Measurements from ENCODE around the gene SLC38A8.

Gene SLC38A8

DNA sequence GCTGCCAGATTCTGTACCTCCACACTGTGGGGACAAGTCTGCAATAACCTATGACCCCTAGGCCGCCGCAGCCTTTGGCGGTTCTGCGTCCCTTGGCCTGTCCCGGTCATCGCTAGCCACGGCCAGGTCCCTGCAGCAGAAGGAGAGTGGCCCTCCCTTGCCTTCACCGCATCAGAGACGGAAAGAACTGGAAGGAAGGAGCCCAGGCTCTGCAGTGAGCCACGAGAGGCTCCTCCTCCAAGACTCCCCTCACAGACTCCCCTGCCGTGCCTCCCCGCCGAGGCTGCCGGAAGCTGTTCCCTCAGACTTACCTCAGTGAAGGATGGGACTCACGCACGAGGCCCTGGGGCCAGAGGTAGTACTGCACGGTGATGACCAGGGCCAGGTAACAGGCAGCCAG lies 11.0 kb downstream of the SLC38A8 start:
- Histone ChIP-seq H3K4me1 (ENCODE audit: low read depth, poor library complexity, severe bottlenecking) (no peaks in the 10 kb centered on the region), H4K20me1 (ENCODE audit: insufficient read depth) (no peaks in the 10 kb centered on the region), H3K9ac (no peak overlapping the region), H3K27me3 (ENCODE audit: insufficient read depth, low read depth) (peaks cover 70% of the 10 kb centered on the region), H3K4me3 (IDR thresholded peaks at IDR 0.05; ENCODE audit: insufficient read depth, low read depth, low read length) (no peak overlapping the region), H3K79me2 (ENCODE audit: insufficient read depth, low read depth) (no peaks in the 10 kb centered on the region), H3K4me2 (no peak overlapping the region), H3K27ac (no peak overlapping the region), H3K36me3 (ENCODE audit: insufficient read depth) (no peaks in the 10 kb centered on the region), H2AFZ (ENCODE audit: low read depth) (no peak overlapping the region)
- no peak for TF ChIP-seq CTCF (conservative IDR thresholded peaks at IDR 0.05; ENCODE audit: low read depth, low read length)

DNA sequence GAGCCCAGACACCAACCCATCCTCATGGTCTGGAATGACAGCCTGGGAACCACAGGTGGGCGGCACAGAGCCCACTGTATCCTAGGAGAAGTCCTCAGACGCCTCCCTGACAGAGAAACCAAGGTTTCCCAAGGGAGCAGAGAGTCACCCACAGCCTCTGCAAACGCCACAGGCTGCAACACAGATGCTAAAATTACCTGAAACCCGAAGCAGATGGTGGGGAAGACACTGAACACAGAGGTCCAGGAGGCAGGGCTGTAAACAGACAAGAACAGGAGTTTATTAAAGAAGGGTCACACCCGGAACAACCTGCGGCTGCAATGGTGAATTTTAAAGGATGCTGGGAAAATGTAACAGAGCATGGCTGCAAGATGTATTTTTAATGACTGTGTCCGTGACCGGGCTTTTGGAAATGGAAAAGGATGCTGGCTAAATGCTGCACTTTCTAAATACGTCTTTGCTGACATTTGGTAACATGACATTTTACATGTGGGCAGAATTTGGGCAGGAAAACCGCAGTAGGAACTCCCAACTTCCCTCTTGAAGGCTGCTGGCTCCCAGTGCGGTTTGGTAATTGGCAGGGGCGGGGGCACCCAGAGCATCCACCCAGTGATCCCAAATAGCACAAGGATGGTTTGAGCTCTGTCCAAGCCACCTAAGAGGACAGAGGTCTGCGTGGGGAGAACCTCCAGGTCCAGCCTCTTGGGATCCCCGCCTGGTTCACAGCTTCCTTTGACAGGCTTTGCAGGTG lies 13.1 kb downstream of the SLC38A8 start:
- Histone ChIP-seq H3K4me1 (ENCODE audit: low read depth, poor library complexity, severe bottlenecking) (no peaks in the 10 kb centered on the region), H3K27me3 (ENCODE audit: insufficient read depth, low read depth) (peaks cover 74% of the 10 kb centered on the region), H4K20me1 (ENCODE audit: insufficient read depth) (no peaks in the 10 kb centered on the region), H3K27ac (no peak overlapping the region), H3K4me2 (no peak overlapping the region), H3K9ac (no peak overlapping the region), H3K36me3 (ENCODE audit: insufficient read depth) (no peaks in the 10 kb centered on the region), H2AFZ (ENCODE audit: low read depth) (no peak overlapping the region), H3K4me3 (IDR thresholded peaks at IDR 0.05; ENCODE audit: insufficient read depth, low read depth, low read length) (no peak overlapping the region), H3K79me2 (ENCODE audit: insufficient read depth, low read depth) (no peaks in the 10 kb centered on the region)
- no peak for TF ChIP-seq CTCF (conservative IDR thresholded peaks at IDR 0.05; ENCODE audit: low read depth, low read length)

DNA sequence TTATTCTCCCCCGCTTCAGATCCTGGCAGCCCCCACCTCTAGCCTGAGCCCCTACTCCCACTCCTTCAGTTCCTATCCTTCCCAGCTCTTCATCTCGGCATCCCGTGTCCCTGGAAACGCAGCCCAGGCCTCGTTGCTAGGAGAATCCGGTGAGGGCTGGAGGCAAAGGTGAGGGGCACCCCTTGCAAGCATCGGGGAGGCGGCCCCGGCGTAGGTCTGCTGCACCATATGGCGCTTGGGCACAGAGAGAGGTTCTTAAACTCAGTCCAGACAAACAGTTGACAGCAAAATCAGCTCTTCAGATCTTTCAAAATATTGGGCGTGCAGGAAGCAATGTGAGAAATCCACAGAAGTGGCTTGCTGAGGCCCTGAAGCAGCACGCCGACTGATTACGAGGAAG lies 15.0 kb downstream of the SLC38A8 start:
- no peak for TF ChIP-seq CTCF (conservative IDR thresholded peaks at IDR 0.05; ENCODE audit: low read depth, low read length)
- no peaks in the 10 kb centered on the region for H3K4me1 ChIP-seq (ENCODE audit: low read depth, poor library complexity, severe bottlenecking)
- H3K36me3 ChIP-seq (ENCODE audit: insufficient read depth) = no peaks in the 10 kb centered on the region
- no peak overlapping the region for H3K27ac ChIP-seq
- no peaks in the 10 kb centered on the region for H4K20me1 ChIP-seq (ENCODE audit: insufficient read depth)
- H3K4me3 ChIP-seq (IDR thresholded peaks at IDR 0.05; ENCODE audit: insufficient read depth, low read depth, low read length) = no peak overlapping the region
- H3K4me2 ChIP-seq = no peak overlapping the region
- no peaks in the 10 kb centered on the region for H3K79me2 ChIP-seq (ENCODE audit: insufficient read depth, low read depth)
- H3K9ac ChIP-seq = no peak overlapping the region
- peaks cover 78% of the 10 kb centered on the region for H3K27me3 ChIP-seq (ENCODE audit: insufficient read depth, low read depth)
- H2AFZ ChIP-seq (ENCODE audit: low read depth) = no peak overlapping the region

- Histone ChIP-seq H4K20me1 (ENCODE audit: insufficient read depth) (no peaks in the 10 kb centered on the region), H3K79me2 (ENCODE audit: insufficient read depth, low read depth) (no peaks in the 10 kb centered on the region), H3K4me3 (IDR thresholded peaks at IDR 0.05; ENCODE audit: insufficient read depth, low read depth, low read length) (no peak overlapping the region), H2AFZ (ENCODE audit: low read depth) (no peak overlapping the region), H3K27me3 (ENCODE audit: insufficient read depth, low read depth) (peaks cover 86% of the 10 kb centered on the region), H3K27ac (no peak overlapping the region), H3K9ac (no peak overlapping the region), H3K36me3 (ENCODE audit: insufficient read depth) (no peaks in the 10 kb centered on the region), H3K4me2 (no peak overlapping the region), H3K4me1 (ENCODE audit: low read depth, poor library complexity, severe bottlenecking) (no peaks in the 10 kb centered on the region)
- TF ChIP-seq CTCF (conservative IDR thresholded peaks at IDR 0.05; ENCODE audit: low read depth, low read length) = no peak
Observed at GRCh38 chr16:84026606-84027005, 16.0 kb downstream of the SLC38A8 start.
